K562 (cell line): ENCODE data around the gene DHDDS. TPM values are rescaled to one million over a fixed set of nuclear protein-coding genes. Genes with fewer than 3 reads are reported as not detected.
A peak's percentile ranks its signal among the peaks of the same experiment; 100 is the strongest.

ENCODE experiments used
- CBX3 ChIP-seq, 2 experiments: IDR thresholded peaks; 1 replicate in 1 of 2; 2 replicates in 1 of 2; pipeline ENCODE4 v1.6.1; 2012; ENCODE audit warnings: inconsistent platforms in 2 of 2, low read length in 2 of 2, borderline replicate concordance in 1 of 2, control low read depth in 1 of 2
- CHD1 ChIP-seq: fragments of 200-600 bp; sonication (generic); IDR thresholded peaks from one replicate; pipeline ENCODE4 v1.6.1; 2012; ENCODE audit warnings: mild to moderate bottlenecking, moderate library complexity, low read length, inconsistent platforms
- EP400 ChIP-seq: fragments of 450-650 bp; IDR thresholded peaks from 2 replicates; pipeline ENCODE4 v1.6.1; 2017; ENCODE audit warnings: antibody characterized with exemption, mild to moderate bottlenecking, moderate library complexity
- GTF2E2 ChIP-seq: fragments of 200-800 bp; sonication (Bioruptor generic); IDR thresholded peaks from 2 replicates; pipeline ENCODE4 v1.6.1; 2016; ENCODE audit warnings: missing genetic modification characterization, missing compliant biosample characterization
- HIVEP1 ChIP-seq: fragments of 250-450 bp; sonication (Bioruptor Pico); IDR thresholded peaks from 2 replicates; pipeline ENCODE4 v1.4.0; 2020; ENCODE audit warnings: mild to moderate bottlenecking
- HNRNPUL1 ChIP-seq: fragments of 200-400 bp; formaldehyde crosslinking; IDR thresholded peaks from 2 replicates; pipeline ENCODE4 v1.6.1; 2017; ENCODE audit warnings: low read length
- IFI16 ChIP-seq: fragments of 250-450 bp; sonication (Bioruptor Pico); IDR thresholded peaks from 2 replicates; pipeline ENCODE4 v2.1.2; 2022; ENCODE audit warnings: mild to moderate bottlenecking, inconsistent platforms
- MTA3 ChIP-seq: fragments of 450-650 bp; formaldehyde crosslinking; IDR thresholded peaks from 2 replicates; pipeline ENCODE4 v1.6.1; 2017; ENCODE audit warnings: mild to moderate bottlenecking, borderline replicate concordance
- NFXL1 ChIP-seq: fragments of 450-650 bp; formaldehyde crosslinking; IDR thresholded peaks from 2 replicates; pipeline ENCODE4 v1.4.0; 2021; ENCODE audit warnings: mild to moderate bottlenecking
- SIN3A ChIP-seq, 2 experiments: fragments of 150-350 bp in 1 of 2; IDR thresholded peaks; 2 replicates each; pipeline ENCODE4 v1.6.1; 2011 to 2016; ENCODE audit warnings: borderline replicate concordance in 2 of 2, low read depth in 2 of 2, low read length in 2 of 2, mild to moderate bottlenecking in 2 of 2, moderate library complexity in 2 of 2; ENCODE audit not compliant: control insufficient read depth in 1 of 2
- SMARCB1 ChIP-seq: IDR thresholded peaks from 2 replicates; pipeline ENCODE4 v1.6.1; 2011; ENCODE audit warnings: improper control_type of control experiment, low read depth; ENCODE audit not compliant: insufficient read length
- SP2 ChIP-seq: IDR thresholded peaks from 2 replicates; pipeline ENCODE4 v1.6.1; 2011; ENCODE audit warnings: mild to moderate bottlenecking, low read depth, low read length, moderate library complexity; ENCODE audit not compliant: poor library complexity, severe bottlenecking; ENCODE audit errors: extremely low read depth
- SRSF9 ChIP-seq: fragments of 200-400 bp; formaldehyde crosslinking; IDR thresholded peaks from 2 replicates; pipeline ENCODE4 v1.6.1; 2017; ENCODE audit warnings: low read depth, low read length, borderline replicate concordance
- TARDBP ChIP-seq: fragments of 450-650 bp; IDR thresholded peaks from 2 replicates; pipeline ENCODE4 v1.6.1; 2016
- TBL1XR1 ChIP-seq, 2 experiments: IDR thresholded peaks; 2 replicates each; pipeline ENCODE4 v1.6.1; 2012; ENCODE audit warnings: improper control_type of control experiment in 2 of 2, low read length in 2 of 2, mild to moderate bottlenecking in 1 of 2
- ZNF696 ChIP-seq: fragments of 250-450 bp; sonication (Bioruptor Pico); conservative IDR thresholded peaks from 2 replicates; pipeline ENCODE4 v1.4.0; 2020; ENCODE audit warnings: mild to moderate bottlenecking, moderate library complexity
- ZNF778 ChIP-seq: fragments of 450-650 bp; formaldehyde crosslinking; IDR thresholded peaks from 2 replicates; pipeline ENCODE4 v1.4.0; 2020; ENCODE audit warnings: mild to moderate bottlenecking, moderate library complexity
- polyA plus RNA-seq, 8 experiments: library from polyadenylated mRNA; depleted of rRNA in 4 of 8; stranded (reverse) in 5 of 8; unstranded in 3 of 8; fragments of >200 nt; fragmentation: Nextera tagmentation in 2 of 8; fragmentation: Illumina TruSeq in 1 of 8; extraction: Ambion mirVana in 2 of 8; extraction: Trizol in 1 of 8; gene quantifications; 2 replicates each; pipeline versions ENCODE4 v1.2.1 to v1.2.3, GENCODE V29; 2011 to 2014; ENCODE audit warnings: inconsistent platforms in 1 of 8, missing spikeins in 1 of 8
- total RNA-seq, 7 experiments: library from RNA; depleted of rRNA in 6 of 7; stranded (reverse); fragments of >200 nt in 6 of 7; fragmentation: Illumina TruSeq in 2 of 7; extraction: Trizol in 2 of 7; gene quantifications; 2 replicates each; pipeline versions ENCODE4 v1.2.1 to v1.2.3, GENCODE V29; 2011 to 2021; ENCODE audit warnings: low replicate concordance in 1 of 7
- TF ChIP-seq, protein P1 (sequence below): fragments of 250-450 bp; sonication (Bioruptor Pico); IDR thresholded peaks from 2 replicates; pipeline ENCODE4 v1.5.0; 2021
- TF ChIP-seq, protein P2 (sequence below): sonication (generic); formaldehyde crosslinking; IDR thresholded peaks from 2 replicates; pipeline ENCODE4 v1.8.0; 2022; ENCODE audit warnings: mild to moderate bottlenecking, missing genetic modification reagents
- TF ChIP-seq, protein P3 (sequence below): fragments of 450-650 bp; IDR thresholded peaks from 2 replicates; pipeline ENCODE4 v1.7.1; 2018; ENCODE audit warnings: mild to moderate bottlenecking, low read depth; ENCODE audit not compliant: partially characterized antibody
- TF ChIP-seq, protein P4 (sequence below): IDR thresholded peaks from 2 replicates; pipeline ENCODE4 v1.6.1; 2011; ENCODE audit not compliant: insufficient read length; ENCODE audit errors: extremely low read depth

DHDDS gene
- total and polyA plus RNA-seq, 9 of the 15 experiments (the other 6 are each of a cell fraction or from before 2014, with no cell fraction given), result 33.3 to 55.0 (median 44.3) TPM

DNA sequence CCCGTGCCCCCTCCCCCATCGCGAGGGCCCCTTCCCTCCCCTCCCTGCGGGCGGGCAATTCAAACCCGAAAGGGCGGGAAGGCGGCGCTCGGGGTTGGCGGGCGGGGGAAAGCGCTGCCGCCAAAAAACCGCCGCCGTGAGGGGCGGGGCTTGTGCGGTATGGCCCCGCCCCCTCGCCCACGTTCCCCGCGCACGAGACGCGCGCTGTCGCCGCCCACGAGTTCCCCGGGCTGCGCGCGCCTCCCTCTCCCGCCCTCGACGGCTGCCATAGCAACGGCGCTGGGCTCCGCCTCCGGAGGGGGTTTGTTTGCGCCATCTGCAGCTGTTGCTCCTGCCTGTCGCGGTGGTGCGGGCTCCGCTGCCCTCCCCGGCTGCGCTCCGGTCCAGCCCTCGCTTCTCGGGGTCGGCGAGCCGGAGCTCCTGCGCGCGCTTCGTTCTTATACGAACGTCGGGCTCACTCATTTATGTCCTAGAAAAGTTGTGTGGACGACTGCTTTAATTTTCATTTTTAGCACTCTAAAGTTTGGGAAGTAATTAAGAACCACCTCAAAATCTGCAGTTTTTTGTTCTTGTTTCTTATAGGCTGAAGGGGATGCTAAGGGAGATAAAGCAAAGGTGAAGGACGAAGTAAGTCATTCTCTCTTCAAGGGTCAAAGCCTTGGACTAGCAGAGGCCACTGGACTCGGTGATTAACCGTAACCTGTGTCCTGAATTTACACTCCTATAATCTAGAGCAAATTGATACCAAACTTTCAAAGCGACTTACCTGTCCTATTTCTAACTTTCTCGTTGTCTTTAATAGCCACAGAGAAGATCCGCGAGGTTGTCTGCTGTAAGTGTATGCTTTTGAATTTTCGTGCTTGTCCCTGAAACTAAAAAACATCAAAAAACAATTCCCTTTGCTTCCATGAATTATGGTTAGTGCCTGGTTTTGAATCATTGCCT is 41.1 kb downstream of the DHDDS start (continued):
- TF ChIP-seq CHD1 (peak; percentile 68), TARDBP (no peak), HIVEP1 (CRISPR knock-in tag) (no peak), EP400 (peak; percentile 88; the same call in 1 of the 2 replicates), ZNF778 (CRISPR knock-in tag) (no peak), SMARCB1 (no peak), SRSF9 (no peak), IFI16 (no peak), SIN3A (IDR thresholded peaks at IDR 0.05; ENCODE audit: borderline replicate concordance in 2 of 2, control insufficient read depth in 1 of 2, low read depth in 2 of 2, low read length in 2 of 2) (peak; percentile 99), CBX3 (IDR thresholded peaks at IDR 0.05; ENCODE audit: borderline replicate concordance in 1 of 2, low read length in 2 of 2) (no peak), ZNF696 (no peak), SP2 (no peak), HNRNPUL1 (no peak), NFXL1 (CRISPR knock-in tag) (no peak), GTF2E2 (tag) (0 out of 2 replicates have a peak, but pooled peaks have one; percentile 17), TBL1XR1 (IDR thresholded peaks at IDR 0.05; ENCODE audit: low read length in 2 of 2) (peak in 1 of 2 experiments; percentile 46; a peak in 1 of 4 replicates), MTA3 (no peak; the same call in 1 of the 2 replicates)
- TF ChIP-seq, protein P1, sequence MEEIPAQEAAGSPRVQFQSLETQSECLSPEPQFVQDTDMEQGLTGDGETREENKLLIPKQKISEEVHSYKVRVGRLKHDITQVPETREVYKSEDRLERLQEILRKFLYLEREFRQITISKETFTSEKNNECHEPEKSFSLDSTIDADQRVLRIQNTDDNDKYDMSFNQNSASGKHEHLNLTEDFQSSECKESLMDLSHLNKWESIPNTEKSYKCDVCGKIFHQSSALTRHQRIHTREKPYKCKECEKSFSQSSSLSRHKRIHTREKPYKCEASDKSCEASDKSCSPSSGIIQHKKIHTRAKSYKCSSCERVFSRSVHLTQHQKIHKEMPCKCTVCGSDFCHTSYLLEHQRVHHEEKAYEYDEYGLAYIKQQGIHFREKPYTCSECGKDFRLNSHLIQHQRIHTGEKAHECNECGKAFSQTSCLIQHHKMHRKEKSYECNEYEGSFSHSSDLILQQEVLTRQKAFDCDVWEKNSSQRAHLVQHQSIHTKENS (CRISPR knock-in tag), result no peak
- TF ChIP-seq, protein P2, sequence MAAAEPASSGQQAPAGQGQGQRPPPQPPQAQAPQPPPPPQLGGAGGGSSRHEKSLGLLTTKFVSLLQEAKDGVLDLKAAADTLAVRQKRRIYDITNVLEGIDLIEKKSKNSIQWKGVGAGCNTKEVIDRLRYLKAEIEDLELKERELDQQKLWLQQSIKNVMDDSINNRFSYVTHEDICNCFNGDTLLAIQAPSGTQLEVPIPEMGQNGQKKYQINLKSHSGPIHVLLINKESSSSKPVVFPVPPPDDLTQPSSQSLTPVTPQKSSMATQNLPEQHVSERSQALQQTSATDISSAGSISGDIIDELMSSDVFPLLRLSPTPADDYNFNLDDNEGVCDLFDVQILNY, result no peak; the same call in 1 of the 2 replicates
- TF ChIP-seq, protein P3, sequence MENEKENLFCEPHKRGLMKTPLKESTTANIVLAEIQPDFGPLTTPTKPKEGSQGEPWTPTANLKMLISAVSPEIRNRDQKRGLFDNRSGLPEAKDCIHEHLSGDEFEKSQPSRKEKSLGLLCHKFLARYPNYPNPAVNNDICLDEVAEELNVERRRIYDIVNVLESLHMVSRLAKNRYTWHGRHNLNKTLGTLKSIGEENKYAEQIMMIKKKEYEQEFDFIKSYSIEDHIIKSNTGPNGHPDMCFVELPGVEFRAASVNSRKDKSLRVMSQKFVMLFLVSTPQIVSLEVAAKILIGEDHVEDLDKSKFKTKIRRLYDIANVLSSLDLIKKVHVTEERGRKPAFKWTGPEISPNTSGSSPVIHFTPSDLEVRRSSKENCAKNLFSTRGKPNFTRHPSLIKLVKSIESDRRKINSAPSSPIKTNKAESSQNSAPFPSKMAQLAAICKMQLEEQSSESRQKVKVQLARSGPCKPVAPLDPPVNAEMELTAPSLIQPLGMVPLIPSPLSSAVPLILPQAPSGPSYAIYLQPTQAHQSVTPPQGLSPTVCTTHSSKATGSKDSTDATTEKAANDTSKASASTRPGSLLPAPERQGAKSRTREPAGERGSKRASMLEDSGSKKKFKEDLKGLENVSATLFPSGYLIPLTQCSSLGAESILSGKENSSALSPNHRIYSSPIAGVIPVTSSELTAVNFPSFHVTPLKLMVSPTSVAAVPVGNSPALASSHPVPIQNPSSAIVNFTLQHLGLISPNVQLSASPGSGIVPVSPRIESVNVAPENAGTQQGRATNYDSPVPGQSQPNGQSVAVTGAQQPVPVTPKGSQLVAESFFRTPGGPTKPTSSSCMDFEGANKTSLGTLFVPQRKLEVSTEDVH, result peak; percentile 40
- TF ChIP-seq, protein P4, sequence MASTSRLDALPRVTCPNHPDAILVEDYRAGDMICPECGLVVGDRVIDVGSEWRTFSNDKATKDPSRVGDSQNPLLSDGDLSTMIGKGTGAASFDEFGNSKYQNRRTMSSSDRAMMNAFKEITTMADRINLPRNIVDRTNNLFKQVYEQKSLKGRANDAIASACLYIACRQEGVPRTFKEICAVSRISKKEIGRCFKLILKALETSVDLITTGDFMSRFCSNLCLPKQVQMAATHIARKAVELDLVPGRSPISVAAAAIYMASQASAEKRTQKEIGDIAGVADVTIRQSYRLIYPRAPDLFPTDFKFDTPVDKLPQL, result no peak
